Measurements from ENCODE around the gene TAB2. TPM values are rescaled to one million over a fixed set of nuclear protein-coding genes. Genes with fewer than 3 reads are reported as not detected.

Gene TAB2
- total RNA-seq, 4 donors from 2014 or later, result 80.2 to 98.8 (median 91.2) TPM

DNA sequence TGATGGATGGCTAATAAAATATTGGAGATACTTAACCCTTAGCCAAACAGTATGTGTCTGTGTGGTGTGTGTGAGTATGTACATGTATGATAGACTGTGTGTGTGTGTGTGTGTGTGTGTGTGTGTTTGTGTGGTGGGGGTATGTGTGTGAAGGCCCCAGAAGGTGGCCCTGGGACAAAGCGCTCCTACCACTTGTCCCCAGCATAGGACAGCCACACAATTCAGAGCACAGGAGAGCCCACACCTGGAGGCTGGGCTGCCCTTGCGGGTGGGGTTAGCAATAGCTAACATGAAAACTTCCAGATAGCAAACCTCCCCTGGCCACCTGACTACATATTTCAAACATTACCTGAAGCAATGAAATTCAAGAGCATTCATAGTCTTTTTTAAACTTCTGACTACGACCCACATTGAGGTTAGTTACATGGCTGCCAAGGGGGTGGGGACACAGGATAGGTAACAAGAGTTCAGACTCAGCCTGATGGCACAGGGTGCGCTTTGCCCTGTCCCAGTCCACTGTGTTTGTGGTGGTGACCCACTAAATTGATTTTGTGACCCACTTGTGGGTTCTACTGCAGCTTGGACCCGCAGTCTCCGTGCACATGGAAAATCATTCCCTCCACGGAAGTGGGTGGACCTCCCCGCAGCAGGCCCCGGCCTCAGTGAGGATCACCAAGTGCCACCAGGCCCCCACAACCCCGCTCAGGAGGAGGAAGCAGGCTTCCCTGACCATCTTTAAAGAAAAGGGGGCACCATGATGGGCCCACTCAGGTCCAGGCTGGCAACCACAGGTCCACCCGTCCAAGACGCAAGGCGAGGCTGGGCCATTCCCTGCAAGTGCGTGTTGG, 132.5 kb downstream of the TAB2 start:
- TF ChIP-seq POLR2A (IDR thresholded peaks at IDR 0.05; ENCODE audit: low read depth), result no peak
- TF ChIP-seq, protein P1, sequence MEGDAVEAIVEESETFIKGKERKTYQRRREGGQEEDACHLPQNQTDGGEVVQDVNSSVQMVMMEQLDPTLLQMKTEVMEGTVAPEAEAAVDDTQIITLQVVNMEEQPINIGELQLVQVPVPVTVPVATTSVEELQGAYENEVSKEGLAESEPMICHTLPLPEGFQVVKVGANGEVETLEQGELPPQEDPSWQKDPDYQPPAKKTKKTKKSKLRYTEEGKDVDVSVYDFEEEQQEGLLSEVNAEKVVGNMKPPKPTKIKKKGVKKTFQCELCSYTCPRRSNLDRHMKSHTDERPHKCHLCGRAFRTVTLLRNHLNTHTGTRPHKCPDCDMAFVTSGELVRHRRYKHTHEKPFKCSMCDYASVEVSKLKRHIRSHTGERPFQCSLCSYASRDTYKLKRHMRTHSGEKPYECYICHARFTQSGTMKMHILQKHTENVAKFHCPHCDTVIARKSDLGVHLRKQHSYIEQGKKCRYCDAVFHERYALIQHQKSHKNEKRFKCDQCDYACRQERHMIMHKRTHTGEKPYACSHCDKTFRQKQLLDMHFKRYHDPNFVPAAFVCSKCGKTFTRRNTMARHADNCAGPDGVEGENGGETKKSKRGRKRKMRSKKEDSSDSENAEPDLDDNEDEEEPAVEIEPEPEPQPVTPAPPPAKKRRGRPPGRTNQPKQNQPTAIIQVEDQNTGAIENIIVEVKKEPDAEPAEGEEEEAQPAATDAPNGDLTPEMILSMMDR (IDR thresholded peaks at IDR 0.05), result no peak
- TF ChIP-seq EP300 (IDR thresholded peaks at IDR 0.05), result no peak
- TF ChIP-seq POLR2AphosphoS5 (IDR thresholded peaks at IDR 0.05), result no peak
- H3K9me3 ChIP-seq, result no peaks in the 10 kb centered on the region
- peaks cover 31 to 50% (median 45%) of the 10 kb centered on the region in 4 donors for H3K4me1 ChIP-seq
- no peaks in the 10 kb centered on the region for H3K36me3 ChIP-seq
- WGBS, result 77% methylated on average over 12 of the region's 14 CpGs
- intact Hi-C loops (cut with DNase I), result loop anchor here (5.0 kb wide), 1 partner anchor 67 kb away; no protein-coding TSS in a partner anchor
- no peak for DNase-seq (ENCODE audit: extremely low spot score)
- H3K4me3 ChIP-seq, result peak overlapping the region; percentile 58 to 65 (median 60)
- peak overlapping the region in 2 of 4 donors; percentile 57 to 62 for H3K27ac ChIP-seq (replicated peaks in 1 of 4)
- peaks cover 0 to 31% (median 3%) of the 10 kb centered on the region in 4 donors for H3K27me3 ChIP-seq

DNA sequence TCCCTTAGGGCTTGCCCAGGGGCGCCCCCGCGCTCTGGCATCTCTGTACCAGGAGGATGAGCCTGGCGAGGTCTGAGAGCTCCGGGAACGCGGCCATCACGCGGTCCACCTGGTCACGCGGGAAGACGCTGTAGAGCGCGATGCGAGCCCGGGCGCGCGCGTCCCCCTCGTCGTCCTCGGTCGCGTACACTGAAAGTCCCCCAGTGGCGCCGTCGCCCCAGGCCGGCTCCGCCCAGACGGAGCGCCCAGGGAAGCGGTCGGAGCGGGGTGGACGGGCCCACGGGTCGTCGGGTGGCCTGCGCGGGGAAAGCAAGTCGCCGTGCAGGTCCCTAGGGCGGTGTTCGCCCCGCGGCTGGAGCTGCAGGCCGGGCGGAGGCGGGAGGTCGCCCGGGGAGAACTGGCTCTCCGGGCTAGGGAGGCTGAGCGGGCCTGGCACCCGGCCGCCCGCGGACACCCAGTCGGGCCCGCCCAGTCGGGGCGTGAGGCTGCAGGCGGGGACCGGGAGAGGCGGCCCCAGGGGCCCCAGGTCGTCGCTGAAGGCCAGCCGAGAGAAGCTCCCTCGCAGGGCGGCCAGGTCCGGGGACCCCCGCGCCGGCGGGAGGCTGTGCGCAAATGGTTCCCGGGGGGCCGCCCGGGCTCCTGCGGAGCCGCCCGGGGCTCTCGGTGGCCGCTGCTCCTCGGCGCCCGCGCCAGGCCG, 133.3 kb downstream of the TAB2 start:
- Histone ChIP-seq H3K27me3 (peaks cover 0 to 31% (median 3%) of the 10 kb centered on the region in 4 donors), H3K4me1 (peaks cover 38 to 57% (median 51%) of the 10 kb centered on the region in 4 donors), H3K27ac (replicated peaks in 1 of 4) (peak overlapping the region in 3 of 4 donors; percentile 26 to 62 (median 57)), H3K4me3 (peak overlapping the region; percentile 58 to 65 (median 60)), H3K9me3 (no peaks in the 10 kb centered on the region), H3K36me3 (no peaks in the 10 kb centered on the region)
- TF ChIP-seq POLR2AphosphoS5 (IDR thresholded peaks at IDR 0.05) (peak in 1 of 2 donors; percentile 8), EP300 (IDR thresholded peaks at IDR 0.05) (no peak)
- DNase-seq (ENCODE audit: extremely low spot score), result no peak
- intact Hi-C loops (cut with DNase I), result loop anchor here (5.0 kb wide), 1 partner anchor 66 kb away; no protein-coding TSS in a partner anchor
- 14% methylated on average over 7 of the region's 89 CpGs for WGBS

DNA sequence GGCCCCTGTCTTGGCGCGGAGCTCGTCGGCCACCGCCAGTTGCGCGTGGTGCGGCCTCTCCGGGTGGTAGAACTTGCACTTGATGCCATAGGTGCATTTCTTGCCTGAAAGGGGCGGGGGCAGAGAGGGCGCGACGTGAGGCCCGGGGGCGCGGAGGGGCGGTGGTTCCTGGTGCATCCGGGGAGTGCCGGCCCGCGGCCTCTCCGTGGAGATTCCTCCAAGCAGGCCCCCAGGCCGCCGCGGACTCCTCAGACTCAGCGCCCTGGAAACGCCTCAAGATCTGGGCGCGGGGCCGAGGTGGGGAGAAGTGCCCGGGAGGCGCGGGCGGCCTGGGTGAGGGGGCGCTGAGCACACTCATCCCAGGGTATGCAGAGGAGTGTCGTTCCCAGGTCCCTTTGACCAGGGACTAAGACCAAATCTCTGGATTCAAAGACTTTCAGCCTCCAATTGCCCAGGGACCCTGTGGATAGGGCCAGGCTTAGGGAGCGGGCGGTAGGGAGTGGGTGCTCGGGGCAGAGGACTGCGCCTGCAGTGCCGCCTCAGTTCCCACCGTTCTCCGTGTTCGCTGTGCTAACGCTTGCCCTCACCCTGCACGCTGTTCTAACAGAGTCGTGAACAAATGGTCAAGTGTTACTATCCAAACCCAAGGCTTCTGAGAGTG, 134.0 kb downstream of the TAB2 start:
- peak overlapping the region in 3 of 4 donors; percentile 26 to 62 (median 57) for H3K27ac ChIP-seq (replicated peaks in 1 of 4)
- no peaks in the 10 kb centered on the region for H3K36me3 ChIP-seq
- intact Hi-C loops (cut with DNase I), result loop anchor here (5.0 kb wide), 1 partner anchor 66 kb away; no protein-coding TSS in a partner anchor
- peaks cover 0 to 31% (median 3%) of the 10 kb centered on the region in 4 donors for H3K27me3 ChIP-seq
- 77% methylated on average over 16 of the region's 47 CpGs for WGBS
- no peak for DNase-seq (ENCODE audit: extremely low spot score)
- TF ChIP-seq EP300 (IDR thresholded peaks at IDR 0.05) (no peak), POLR2A (IDR thresholded peaks at IDR 0.05; ENCODE audit: low read depth) (no peak), POLR2AphosphoS5 (IDR thresholded peaks at IDR 0.05) (no peak)
- TF ChIP-seq, protein P1 (IDR thresholded peaks at IDR 0.05), result no peak
- H3K9me3 ChIP-seq, result no peaks in the 10 kb centered on the region
- H3K4me1 ChIP-seq, result peaks cover 38 to 61% (median 52%) of the 10 kb centered on the region in 4 donors
- peak overlapping the region; percentile 58 to 65 (median 60) for H3K4me3 ChIP-seq

DNA sequence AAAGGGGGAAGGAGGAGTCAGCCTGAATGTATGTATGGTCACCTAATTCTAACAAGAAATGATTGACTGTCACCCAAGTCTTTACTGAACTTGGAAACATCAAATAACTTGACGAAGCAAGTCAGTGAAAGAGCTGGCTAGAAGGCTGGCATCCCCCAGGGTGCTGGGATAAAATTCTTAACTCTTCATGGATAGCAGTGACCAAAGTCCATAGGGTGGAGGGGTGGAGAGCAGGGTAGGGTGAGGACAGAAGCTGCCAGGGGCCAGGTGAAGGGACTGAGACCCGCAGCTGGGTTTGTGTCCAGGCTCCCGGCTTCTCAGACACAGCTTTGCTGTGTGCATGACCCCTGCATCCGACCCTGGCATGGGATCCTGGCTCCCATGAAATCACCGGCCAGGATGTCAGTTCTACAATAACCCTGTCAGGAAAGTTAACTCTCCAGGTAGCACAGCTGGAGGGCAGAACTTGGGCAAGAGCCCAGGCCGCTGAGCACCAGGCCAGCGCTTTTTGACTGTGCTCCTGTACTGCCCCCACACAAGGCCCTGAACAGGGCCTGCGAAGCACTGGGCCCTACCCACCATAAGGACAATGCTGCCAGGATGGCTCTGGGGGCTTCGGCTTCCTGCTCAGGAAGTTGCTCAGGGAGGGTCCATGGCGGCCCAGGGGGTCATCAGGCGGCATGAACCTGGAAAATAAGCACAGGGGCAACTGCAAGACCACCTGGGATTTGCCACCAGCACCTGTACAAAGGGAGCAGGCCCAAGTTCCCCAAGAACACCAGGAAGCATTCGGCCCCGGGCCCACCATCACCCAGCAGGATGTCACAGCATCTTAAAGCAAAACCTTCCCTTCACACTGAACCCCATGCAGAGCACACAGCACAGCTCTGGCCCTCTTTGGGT, 134.8 kb downstream of the TAB2 start:
- WGBS, result 90% methylated on average over 9 of the region's 13 CpGs
- Histone ChIP-seq H3K27ac (replicated peaks in 1 of 4) (peak overlapping the region in 1 of 4 donors; percentile 57), H3K4me1 (peaks cover 43 to 69% (median 58%) of the 10 kb centered on the region in 4 donors), H3K36me3 (no peaks in the 10 kb centered on the region), H3K4me3 (no peak overlapping the region), H3K9me3 (no peaks in the 10 kb centered on the region), H3K27me3 (peaks cover 0 to 24% (median 3%) of the 10 kb centered on the region in 4 donors)
- intact Hi-C loops (cut with DNase I), result loop anchor here (5.0 kb wide), 1 partner anchor 65 kb away; no protein-coding TSS in a partner anchor
- TF ChIP-seq POLR2AphosphoS5 (IDR thresholded peaks at IDR 0.05) (no peak), POLR2A (IDR thresholded peaks at IDR 0.05; ENCODE audit: low read depth) (no peak)
- TF ChIP-seq, protein P1 (IDR thresholded peaks at IDR 0.05), result no peak
- DNase-seq (ENCODE audit: extremely low spot score), result no peak

Data from esophagus muscularis mucosa (tissue), 4 donors.